ENCODE data around the gene MRPS18A. TPM values are rescaled to one million over a fixed set of nuclear protein-coding genes. Genes with fewer than 3 reads are reported as not detected.

MRPS18A gene
- total RNA-seq (2014; rRNA removed; shearing (Covaris generic); ENCODE audit: low replicate concordance): 41.1 and 47.3 TPM in 2 replicates

GRCh38 chr6:43687437-43688347 lies at the start of gene MRPS18A:
TSS of gene MRPS18A (minus strand) at chr6:43687791. CDS start at chr6:43687779, 12 bp downstream.
- Histone ChIP-seq H3K9me3 (no peaks in the 10 kb centered on the region), H3K36me3 (no peaks in the 10 kb centered on the region; the same call in 1 of the 2 replicates), H3K27me3 (no peaks in the 10 kb centered on the region), H3K4me3 (peak within 1 kb of the TSS; percentile 83)
- DNase-seq: peak; percentile 75

GRCh38 chr6:43736844-43737243 lies 49.3 kb upstream of the MRPS18A start:
- Histone ChIP-seq H3K4me3 (no peak overlapping the region), H3K36me3 (no peaks in the 10 kb centered on the region), H3K9me3 (no peaks in the 10 kb centered on the region; the same call in 1 of the 2 replicates), H3K27me3 (no peaks in the 10 kb centered on the region)
- DNase-seq: no peak

- peaks cover 1% of the 10 kb centered on the region; the same call in 1 of the 2 replicates for H3K9me3 ChIP-seq
- H3K4me3 ChIP-seq: no peak overlapping the region
- H3K27me3 ChIP-seq: no peaks in the 10 kb centered on the region
- no peak for DNase-seq
- no peaks in the 10 kb centered on the region for H3K36me3 ChIP-seq
Measured at GRCh38 chr6:43736211-43736786, 48.7 kb upstream of the MRPS18A start.

- H3K4me3 ChIP-seq: no peak overlapping the region
- H3K27me3 ChIP-seq: no peaks in the 10 kb centered on the region
- no peak for DNase-seq
- no peaks in the 10 kb centered on the region for H3K36me3 ChIP-seq
- H3K9me3 ChIP-seq: peaks cover 3% of the 10 kb centered on the region; the same call in 1 of the 2 replicates
Measured at GRCh38 chr6:43735642-43736199, 48.1 kb upstream of the MRPS18A start.

GRCh38 chr6:43734294-43734665 lies 46.7 kb upstream of the MRPS18A start:
- Histone ChIP-seq H3K4me3 (no peak overlapping the region), H3K27me3 (no peaks in the 10 kb centered on the region), H3K36me3 (no peaks in the 10 kb centered on the region), H3K9me3 (peaks cover 3% of the 10 kb centered on the region; the same call in 1 of the 2 replicates)
- DNase-seq: no peak

GRCh38 chr6:43733471-43734293 lies 46.1 kb upstream of the MRPS18A start:
- H3K9me3 ChIP-seq: peaks cover 3% of the 10 kb centered on the region; the same call in 1 of the 2 replicates
- no peaks in the 10 kb centered on the region for H3K36me3 ChIP-seq
- DNase-seq: no peak
- no peaks in the 10 kb centered on the region for H3K27me3 ChIP-seq
- no peak overlapping the region for H3K4me3 ChIP-seq

GRCh38 chr6:43730634-43731033 lies 43.0 kb upstream of the MRPS18A start:
- no peak for DNase-seq
- peaks cover 3% of the 10 kb centered on the region; the same call in 1 of the 2 replicates for H3K9me3 ChIP-seq
- H3K27me3 ChIP-seq: no peaks in the 10 kb centered on the region
- no peaks in the 10 kb centered on the region for H3K36me3 ChIP-seq
- no peak overlapping the region for H3K4me3 ChIP-seq

- no peak for DNase-seq
- Histone ChIP-seq H3K9me3 (peaks cover 3% of the 10 kb centered on the region; the same call in 1 of the 2 replicates), H3K4me3 (no peak overlapping the region), H3K27me3 (no peaks in the 10 kb centered on the region), H3K36me3 (no peaks in the 10 kb centered on the region)
Measured at GRCh38 chr6:43729537-43729936, 41.9 kb upstream of the MRPS18A start.

GRCh38 chr6:43728586-43728985 lies 41.0 kb upstream of the MRPS18A start:
- Histone ChIP-seq H3K36me3 (no peaks in the 10 kb centered on the region), H3K4me3 (no peak overlapping the region), H3K9me3 (peaks cover 3% of the 10 kb centered on the region; the same call in 1 of the 2 replicates), H3K27me3 (no peaks in the 10 kb centered on the region)
- no peak for DNase-seq

GRCh38 chr6:43727634-43728033 lies 40.0 kb upstream of the MRPS18A start:
- no peak overlapping the region for H3K4me3 ChIP-seq
- no peaks in the 10 kb centered on the region for H3K27me3 ChIP-seq
- DNase-seq: no peak
- no peaks in the 10 kb centered on the region for H3K36me3 ChIP-seq
- H3K9me3 ChIP-seq: peaks cover 3% of the 10 kb centered on the region; the same call in 1 of the 2 replicates

- H3K36me3 ChIP-seq: no peaks in the 10 kb centered on the region
- H3K27me3 ChIP-seq: no peaks in the 10 kb centered on the region
- H3K4me3 ChIP-seq: no peak overlapping the region
- H3K9me3 ChIP-seq: no peaks in the 10 kb centered on the region; the same call in 1 of the 2 replicates
- no peak for DNase-seq
Measured at GRCh38 chr6:43725643-43726580, 38.3 kb upstream of the MRPS18A start.

GRCh38 chr6:43724914-43725642 lies 37.5 kb upstream of the MRPS18A start:
- H3K4me3 ChIP-seq: no peak overlapping the region
- DNase-seq: peak; percentile 75
- H3K36me3 ChIP-seq: no peaks in the 10 kb centered on the region
- no peaks in the 10 kb centered on the region for H3K9me3 ChIP-seq
- H3K27me3 ChIP-seq: no peaks in the 10 kb centered on the region

GRCh38 chr6:43724354-43724753 lies 36.8 kb upstream of the MRPS18A start:
- no peaks in the 10 kb centered on the region for H3K27me3 ChIP-seq
- no peak for DNase-seq
- no peaks in the 10 kb centered on the region for H3K9me3 ChIP-seq

GRCh38 chr6:43723737-43724295 lies 36.2 kb upstream of the MRPS18A start:
- DNase-seq: peak; percentile 40
- H3K4me3 ChIP-seq: no peak overlapping the region
- H3K27me3 ChIP-seq: no peaks in the 10 kb centered on the region
- H3K36me3 ChIP-seq: no peaks in the 10 kb centered on the region
- no peaks in the 10 kb centered on the region for H3K9me3 ChIP-seq

More at GRCh38 chr6:43724354-43724753, 36.8 kb upstream of the MRPS18A start:
- Histone ChIP-seq H3K36me3 (no peaks in the 10 kb centered on the region), H3K4me3 (no peak overlapping the region)
